ENCODE measurements around the gene IL13.

Gene IL13

GRCh38 chr5:132673488-132673887 lies 15.5 kb downstream of the IL13 start:
- no peak for DNase-seq

GRCh38 chr5:132673939-132674630 lies 16.1 kb downstream of the IL13 start, which contains the start of gene IL4:
TSS of gene IL4 (plus strand) at chr5:132673989. CDS start at chr5:132674051, 62 bp downstream.
- DNase-seq, result no peak

GRCh38 chr5:132674671-132675506 lies 16.9 kb downstream of the IL13 start:
- no peak for DNase-seq

GRCh38 chr5:132675936-132676689 lies 18.1 kb downstream of the IL13 start:
- no peak for DNase-seq

GRCh38 chr5:132677191-132677590 lies 19.2 kb downstream of the IL13 start:
- no peak for DNase-seq

- DNase-seq, result no peak
Measured at GRCh38 chr5:132677682-132678400, 19.9 kb downstream of the IL13 start.

- DNase-seq, result no peak
Measured at GRCh38 chr5:132678735-132679134, 20.8 kb downstream of the IL13 start.

- DNase-seq, result no peak
Measured at GRCh38 chr5:132679166-132679565, 21.2 kb downstream of the IL13 start.

GRCh38 chr5:132679717-132680380 lies 21.9 kb downstream of the IL13 start:
- DNase-seq, result no peak

- DNase-seq, result no peak
Measured at GRCh38 chr5:132680780-132681475, 23.0 kb downstream of the IL13 start.

GRCh38 chr5:132681476-132681831 lies 23.5 kb downstream of the IL13 start:
- no peak for DNase-seq

GRCh38 chr5:132681983-132682382 lies 24.0 kb downstream of the IL13 start:
- DNase-seq, result no peak

GRCh38 chr5:132684491-132684890 lies 26.5 kb downstream of the IL13 start:
- no peak for DNase-seq

- DNase-seq, result no peak
Measured at GRCh38 chr5:132684922-132685720, 27.1 kb downstream of the IL13 start.

- DNase-seq, result no peak
Measured at GRCh38 chr5:132686193-132686592, 28.2 kb downstream of the IL13 start.

- DNase-seq, result no peak
Measured at GRCh38 chr5:132687995-132688394, 30.0 kb downstream of the IL13 start.

GRCh38 chr5:132688536-132689339 lies 30.8 kb downstream of the IL13 start:
- DNase-seq, result no peak

- DNase-seq, result no peak
Measured at GRCh38 chr5:132689513-132689912, 31.5 kb downstream of the IL13 start.

- no peak for DNase-seq
Measured at GRCh38 chr5:132690156-132690555, 32.2 kb downstream of the IL13 start.

Measured in activated CD4-positive, alpha-beta T cell treated with anti-CD3 and anti-CD28 coated beads for 1 hour (primary cell).